ENCODE measurements around the gene NT5C. TPM values are rescaled to one million over a fixed set of nuclear protein-coding genes. Genes with fewer than 3 reads are reported as not detected.

The NT5C gene
- total RNA-seq, 1 donor from 2014 or later = 40.4 TPM

- H3K4me3 Mint-ChIP-seq (ENCODE audit: unreplicated experiment) = no peak overlapping the region
- H3K9me3 Mint-ChIP-seq (ENCODE audit: unreplicated experiment) = no peaks in the 10 kb centered on the region
- DNase-seq = no peak
- TF ChIP-seq, protein P1, sequence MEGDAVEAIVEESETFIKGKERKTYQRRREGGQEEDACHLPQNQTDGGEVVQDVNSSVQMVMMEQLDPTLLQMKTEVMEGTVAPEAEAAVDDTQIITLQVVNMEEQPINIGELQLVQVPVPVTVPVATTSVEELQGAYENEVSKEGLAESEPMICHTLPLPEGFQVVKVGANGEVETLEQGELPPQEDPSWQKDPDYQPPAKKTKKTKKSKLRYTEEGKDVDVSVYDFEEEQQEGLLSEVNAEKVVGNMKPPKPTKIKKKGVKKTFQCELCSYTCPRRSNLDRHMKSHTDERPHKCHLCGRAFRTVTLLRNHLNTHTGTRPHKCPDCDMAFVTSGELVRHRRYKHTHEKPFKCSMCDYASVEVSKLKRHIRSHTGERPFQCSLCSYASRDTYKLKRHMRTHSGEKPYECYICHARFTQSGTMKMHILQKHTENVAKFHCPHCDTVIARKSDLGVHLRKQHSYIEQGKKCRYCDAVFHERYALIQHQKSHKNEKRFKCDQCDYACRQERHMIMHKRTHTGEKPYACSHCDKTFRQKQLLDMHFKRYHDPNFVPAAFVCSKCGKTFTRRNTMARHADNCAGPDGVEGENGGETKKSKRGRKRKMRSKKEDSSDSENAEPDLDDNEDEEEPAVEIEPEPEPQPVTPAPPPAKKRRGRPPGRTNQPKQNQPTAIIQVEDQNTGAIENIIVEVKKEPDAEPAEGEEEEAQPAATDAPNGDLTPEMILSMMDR (IDR thresholded peaks at IDR 0.05; ENCODE audit: partially characterized antibody, unreplicated experiment) = no peak
- no peaks in the 10 kb centered on the region for H3K4me1 Mint-ChIP-seq (ENCODE audit: low read depth, unreplicated experiment)
- no peaks in the 10 kb centered on the region for H3K36me3 Mint-ChIP-seq (ENCODE audit: unreplicated experiment)
- H3K27me3 Mint-ChIP-seq (ENCODE audit: unreplicated experiment) = peaks cover 5% of the 10 kb centered on the region
- H3K27ac Mint-ChIP-seq (ENCODE audit: unreplicated experiment) = no peak overlapping the region
These were observed 32.7 kb downstream of the NT5C start for GRCh38 chr17:75098861-75099260.

DNA sequence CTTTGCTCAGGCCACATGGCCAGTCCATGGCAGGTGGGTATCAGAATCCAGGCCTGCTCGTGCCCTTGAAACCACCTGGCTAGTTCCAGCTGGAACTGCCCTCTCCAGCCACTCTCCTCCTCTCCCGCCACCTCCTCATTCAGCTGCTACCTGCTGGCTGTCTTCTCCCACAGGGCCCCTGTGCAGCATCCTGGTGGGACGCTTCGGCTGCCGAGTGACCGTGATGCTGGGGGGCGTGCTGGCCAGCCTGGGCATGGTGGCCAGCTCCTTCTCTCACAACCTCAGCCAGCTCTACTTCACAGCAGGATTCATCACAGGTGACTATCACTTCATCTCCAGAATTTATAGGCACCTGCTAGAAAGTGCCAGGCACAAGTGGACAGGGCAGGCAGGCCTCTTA is 33.7 kb downstream of the NT5C start:
- DNase-seq = no peak
- Mint-ChIP-seq H3K9me3 (ENCODE audit: unreplicated experiment) (no peaks in the 10 kb centered on the region), H3K27ac (ENCODE audit: unreplicated experiment) (no peak overlapping the region), H3K27me3 (ENCODE audit: unreplicated experiment) (peaks cover 5% of the 10 kb centered on the region), H3K36me3 (ENCODE audit: unreplicated experiment) (no peaks in the 10 kb centered on the region), H3K4me1 (ENCODE audit: low read depth, unreplicated experiment) (no peaks in the 10 kb centered on the region), H3K4me3 (ENCODE audit: unreplicated experiment) (no peak overlapping the region)
- TF ChIP-seq, protein P1 (IDR thresholded peaks at IDR 0.05; ENCODE audit: partially characterized antibody, unreplicated experiment) = no peak

- Mint-ChIP-seq H3K36me3 (ENCODE audit: unreplicated experiment) (no peaks in the 10 kb centered on the region), H3K4me3 (ENCODE audit: unreplicated experiment) (no peak overlapping the region), H3K4me1 (ENCODE audit: low read depth, unreplicated experiment) (no peaks in the 10 kb centered on the region), H3K27me3 (ENCODE audit: unreplicated experiment) (peaks cover 8% of the 10 kb centered on the region), H3K9me3 (ENCODE audit: unreplicated experiment) (peaks cover 4% of the 10 kb centered on the region), H3K27ac (ENCODE audit: unreplicated experiment) (no peak overlapping the region)
- TF ChIP-seq, protein P1 (IDR thresholded peaks at IDR 0.05; ENCODE audit: partially characterized antibody, unreplicated experiment) = no peak
- no peak for DNase-seq
These were observed 35.4 kb downstream of the NT5C start for GRCh38 chr17:75096082-75096625.

GRCh38 chr17:75094871-75095399 is 36.6 kb downstream of the NT5C start:
- no peak for DNase-seq
- peaks cover 5% of the 10 kb centered on the region for H3K9me3 Mint-ChIP-seq (ENCODE audit: unreplicated experiment)
- H3K27ac Mint-ChIP-seq (ENCODE audit: unreplicated experiment) = no peak overlapping the region
- TF ChIP-seq, protein P1 (IDR thresholded peaks at IDR 0.05; ENCODE audit: partially characterized antibody, unreplicated experiment) = no peak
- no peaks in the 10 kb centered on the region for H3K36me3 Mint-ChIP-seq (ENCODE audit: unreplicated experiment)
- peaks cover 9% of the 10 kb centered on the region for H3K27me3 Mint-ChIP-seq (ENCODE audit: unreplicated experiment)
- H3K4me1 Mint-ChIP-seq (ENCODE audit: low read depth, unreplicated experiment) = no peaks in the 10 kb centered on the region
- H3K4me3 Mint-ChIP-seq (ENCODE audit: unreplicated experiment) = no peak overlapping the region

DNA sequence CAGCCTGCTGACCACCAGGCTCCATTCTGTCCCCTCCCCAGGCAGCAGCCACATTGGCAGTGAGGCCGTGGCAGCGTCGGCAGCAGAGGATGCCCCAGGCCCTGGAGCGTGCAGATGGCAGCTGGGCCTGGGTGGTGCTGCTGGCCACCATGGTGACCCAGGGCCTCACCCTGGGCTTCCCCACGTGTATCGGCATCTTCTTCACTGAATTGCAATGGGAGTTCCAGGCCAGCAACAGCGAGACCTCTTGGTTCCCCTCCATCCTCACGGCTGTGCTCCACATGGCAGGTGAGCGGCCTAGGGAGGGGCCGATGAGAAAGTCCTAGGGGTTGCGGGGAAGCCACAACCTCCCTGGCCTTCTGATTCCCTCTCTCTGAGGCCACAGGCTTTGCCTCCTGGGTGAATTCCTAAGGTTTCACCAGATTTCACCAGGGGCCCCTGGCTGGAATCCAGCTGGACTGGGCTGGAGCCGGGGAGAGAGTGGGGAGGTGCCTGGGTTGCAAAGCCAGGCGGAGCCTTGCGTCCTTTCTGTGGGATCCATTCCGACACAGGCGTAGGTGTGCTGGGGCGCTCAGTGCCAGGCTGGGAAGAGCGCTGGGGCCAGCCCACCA is 37.9 kb downstream of the NT5C start:
- H3K9me3 Mint-ChIP-seq (ENCODE audit: unreplicated experiment) = peaks cover 5% of the 10 kb centered on the region
- no peak for DNase-seq
- TF ChIP-seq, protein P1 (IDR thresholded peaks at IDR 0.05; ENCODE audit: partially characterized antibody, unreplicated experiment) = no peak
- no peak overlapping the region for H3K4me3 Mint-ChIP-seq (ENCODE audit: unreplicated experiment)
- no peaks in the 10 kb centered on the region for H3K4me1 Mint-ChIP-seq (ENCODE audit: low read depth, unreplicated experiment)
- H3K27ac Mint-ChIP-seq (ENCODE audit: unreplicated experiment) = no peak overlapping the region
- H3K27me3 Mint-ChIP-seq (ENCODE audit: unreplicated experiment) = peaks cover 10% of the 10 kb centered on the region
- no peaks in the 10 kb centered on the region for H3K36me3 Mint-ChIP-seq (ENCODE audit: unreplicated experiment)
